ENCODE measurements around the gene ZBTB17. TPM values are rescaled to one million over a fixed set of nuclear protein-coding genes. Genes with fewer than 3 reads are reported as not detected.

Gene ZBTB17
- total and polyA plus RNA-seq, 11 donors: 14.5 to 29.2 (median 22.1) TPM

DNA sequence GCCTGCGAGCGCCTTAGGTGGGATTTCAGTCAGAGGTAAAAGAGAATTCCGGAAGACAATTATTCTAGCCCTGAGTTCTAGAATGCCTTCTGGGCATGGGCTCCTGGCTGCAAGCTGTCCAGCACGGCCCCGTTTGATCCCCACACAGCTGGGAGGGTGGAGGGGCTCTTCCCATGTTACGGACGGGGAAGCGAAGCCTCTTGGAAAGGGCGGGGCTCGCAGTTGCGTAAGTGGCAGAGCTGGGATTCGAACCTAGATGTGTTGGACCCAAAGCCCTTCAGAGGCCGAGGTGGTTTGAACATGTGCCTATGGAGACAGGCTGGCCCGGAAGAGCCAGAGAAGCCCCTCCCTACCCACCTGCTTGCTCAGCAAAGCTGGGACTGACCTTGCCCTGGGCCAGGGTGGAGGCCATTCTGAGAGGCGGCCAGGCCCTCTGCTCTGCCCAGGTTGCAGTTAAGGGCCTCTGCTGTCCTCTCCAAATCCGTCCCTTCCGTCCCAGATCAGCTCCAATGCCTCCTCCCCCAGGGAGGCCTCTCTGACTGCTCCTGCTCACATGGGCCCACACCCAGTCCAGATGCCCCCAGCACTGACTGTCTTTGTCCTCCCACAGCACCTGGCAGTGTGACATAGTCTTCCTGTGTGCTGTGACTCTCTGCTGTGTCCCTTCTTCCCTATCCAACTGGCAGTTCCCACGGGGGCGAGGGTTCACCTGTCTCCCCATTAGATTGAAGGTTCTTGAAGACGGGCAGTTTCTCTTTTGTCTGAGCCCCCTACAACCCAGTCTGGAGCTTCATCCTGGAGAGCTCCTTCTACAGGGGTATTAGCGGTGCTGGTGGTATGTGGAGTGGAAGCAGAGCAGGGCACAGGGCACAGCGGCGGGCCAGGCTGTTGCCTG is 43.1 kb upstream of the ZBTB17 start:
- H3K36me3 ChIP-seq: peaks cover 0 to 10% (median 0%) of the 10 kb centered on the region in 9 donors
- H3K27me3 ChIP-seq: no peaks in the 10 kb centered on the region
- intact Hi-C loops (cut with DNase I): no loop called here
- TF ChIP-seq POLR2A (IDR thresholded peaks at IDR 0.05): peak in 1 of 2 donors; percentile 18
- TF ChIP-seq, protein P1, sequence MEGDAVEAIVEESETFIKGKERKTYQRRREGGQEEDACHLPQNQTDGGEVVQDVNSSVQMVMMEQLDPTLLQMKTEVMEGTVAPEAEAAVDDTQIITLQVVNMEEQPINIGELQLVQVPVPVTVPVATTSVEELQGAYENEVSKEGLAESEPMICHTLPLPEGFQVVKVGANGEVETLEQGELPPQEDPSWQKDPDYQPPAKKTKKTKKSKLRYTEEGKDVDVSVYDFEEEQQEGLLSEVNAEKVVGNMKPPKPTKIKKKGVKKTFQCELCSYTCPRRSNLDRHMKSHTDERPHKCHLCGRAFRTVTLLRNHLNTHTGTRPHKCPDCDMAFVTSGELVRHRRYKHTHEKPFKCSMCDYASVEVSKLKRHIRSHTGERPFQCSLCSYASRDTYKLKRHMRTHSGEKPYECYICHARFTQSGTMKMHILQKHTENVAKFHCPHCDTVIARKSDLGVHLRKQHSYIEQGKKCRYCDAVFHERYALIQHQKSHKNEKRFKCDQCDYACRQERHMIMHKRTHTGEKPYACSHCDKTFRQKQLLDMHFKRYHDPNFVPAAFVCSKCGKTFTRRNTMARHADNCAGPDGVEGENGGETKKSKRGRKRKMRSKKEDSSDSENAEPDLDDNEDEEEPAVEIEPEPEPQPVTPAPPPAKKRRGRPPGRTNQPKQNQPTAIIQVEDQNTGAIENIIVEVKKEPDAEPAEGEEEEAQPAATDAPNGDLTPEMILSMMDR (IDR thresholded peaks at IDR 0.05): no peak
- peaks cover 0 to 59% (median 24%) of the 10 kb centered on the region in 12 donors for H3K4me1 ChIP-seq
- DNase-seq: peak in 2 of 5 donors; percentile 56 to 61
- peak; percentile 1 to 48 (median 17) for ATAC-seq
- peak overlapping the region; percentile 88 to 99 (median 97) for H3K27ac ChIP-seq
- no peaks in the 10 kb centered on the region for H3K9me3 ChIP-seq
- peak overlapping the region; percentile 0 to 81 (median 66) for H3K4me3 ChIP-seq
- 45 to 69% (median 56%) methylated on average over 11 to 23 of the region's 23 CpGs for WGBS, 4 donors

DNA sequence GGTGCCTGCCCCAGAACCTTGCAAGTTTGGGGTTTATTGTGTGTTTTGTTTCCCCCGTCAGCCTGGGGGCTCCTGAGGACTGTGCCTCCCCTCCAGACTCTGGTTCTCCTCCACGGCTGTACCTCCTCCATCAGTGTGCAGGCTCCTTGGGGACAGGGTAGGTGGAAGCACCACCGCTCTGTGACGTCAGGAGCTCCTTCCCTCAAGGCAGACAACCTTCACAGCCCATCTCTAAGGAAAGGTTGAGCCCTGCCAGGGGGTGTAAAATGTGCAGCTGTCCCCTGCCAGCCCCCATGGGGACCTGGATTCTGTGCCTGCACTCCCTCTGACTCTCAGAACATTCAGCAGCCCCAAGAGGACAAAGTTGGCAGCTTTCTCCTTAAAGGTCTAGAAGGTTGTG is 42.4 kb upstream of the ZBTB17 start:
- Histone ChIP-seq H3K27me3 (peaks cover 0 to 2% (median 0%) of the 10 kb centered on the region in 9 donors), H3K27ac (peak overlapping the region; percentile 88 to 99 (median 97)), H3K4me3 (peak overlapping the region in 11 of 12 donors; percentile 13 to 81 (median 66)), H3K9me3 (no peaks in the 10 kb centered on the region), H3K4me1 (peaks cover 0 to 65% (median 29%) of the 10 kb centered on the region in 12 donors), H3K36me3 (peaks cover 0 to 10% (median 0%) of the 10 kb centered on the region in 9 donors)
- intact Hi-C loops (cut with DNase I): no loop called here
- DNase-seq (peak in 2 of 5 donors; percentile 57 to 64), ATAC-seq (peak; percentile 0 to 6 (median 2))
- 18 to 32% (median 28%) methylated on average over 4 of the region's 4 CpGs for WGBS, 4 donors
- no peak for TF ChIP-seq POLR2A (IDR thresholded peaks at IDR 0.05)
- TF ChIP-seq, protein P1 (IDR thresholded peaks at IDR 0.05): no peak

DNA sequence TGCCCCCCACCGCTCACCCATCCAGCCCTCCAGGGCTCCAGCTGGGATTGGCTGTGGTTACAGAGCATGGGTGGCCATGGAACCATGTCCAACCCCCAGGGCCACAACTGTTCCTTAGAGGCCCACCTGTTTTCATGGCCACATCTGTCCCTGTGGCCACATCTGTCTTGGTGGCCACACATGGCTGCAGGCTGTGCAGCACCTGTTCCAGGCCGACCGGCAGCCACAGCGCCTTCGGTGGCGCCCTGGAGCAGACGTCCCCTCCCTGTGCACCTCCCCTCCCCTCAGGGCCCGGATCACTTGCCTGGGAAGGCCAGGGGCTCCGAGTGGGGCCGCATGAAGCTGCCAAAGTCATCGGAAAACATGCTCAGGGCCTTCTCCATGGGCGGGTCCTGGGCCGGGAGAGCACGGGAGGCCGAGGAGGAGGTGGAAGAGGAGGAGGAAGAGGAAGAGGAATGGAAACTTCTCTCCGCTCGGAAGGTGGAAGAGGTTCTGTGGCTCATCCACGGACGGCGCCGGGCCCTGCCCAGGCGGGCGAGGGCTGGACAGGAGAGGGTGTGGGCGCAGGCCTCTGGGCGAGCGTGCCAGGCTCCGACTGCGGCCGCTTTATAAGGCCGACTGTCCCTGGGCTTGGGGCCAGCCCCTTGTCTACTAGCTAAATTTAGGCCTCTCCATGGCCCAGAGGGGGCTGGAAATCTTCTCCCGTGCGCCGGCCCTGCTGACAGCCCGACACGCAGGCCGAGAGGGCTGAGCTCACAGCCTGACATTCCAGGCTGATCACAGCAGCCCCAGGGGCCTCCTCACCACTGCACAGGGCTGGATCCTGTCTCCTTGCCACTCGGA is 41.8 kb upstream of the ZBTB17 start, which contains the start of gene HSPB7:
Gene HSPB7 (minus strand): TSS at position 583 of the 843 bp plus-strand sequence. CDS start 80 bp downstream, at position 503.
- H3K4me1 ChIP-seq: peaks cover 0 to 70% (median 34%) of the 10 kb centered on the region in 12 donors
- peak; percentile 56 to 63 (median 60) for ATAC-seq
- intact Hi-C loops (cut with DNase I): no loop called here

More for the DNA sequence above, 41.8 kb upstream of the ZBTB17 start, which contains the start of gene HSPB7:
- Histone ChIP-seq H3K27ac (peak within 1 kb of the TSS; percentile 88 to 99 (median 97)), H3K36me3 (peaks cover 0 to 10% (median 0%) of the 10 kb centered on the region in 9 donors), H3K4me3 (peak within 1 kb of the TSS; percentile 27 to 81 (median 66)), H3K27me3 (peaks cover 0 to 5% (median 0%) of the 10 kb centered on the region in 9 donors), H3K9me3 (no peaks in the 10 kb centered on the region)
- TF ChIP-seq, protein P1 (IDR thresholded peaks at IDR 0.05): peak in 3 of 12 donors; percentile 3 to 14 (median 8)
- TF ChIP-seq POLR2A (IDR thresholded peaks at IDR 0.05): peak in 1 of 2 donors; percentile 93
- 8 to 20% (median 13%) methylated on average over 25 to 37 of the region's 37 CpGs for WGBS, 4 donors
- DNase-seq: peak; percentile 91 to 96 (median 92)

Data from heart left ventricle (tissue), 16 donors.